Activated CD4-positive, alpha-beta T cell treated with anti-CD3 and anti-CD28 coated beads for 36 hours (primary cell): ENCODE measurements around the gene SARNP. TPM values are rescaled to one million over a fixed set of nuclear protein-coding genes. Genes with fewer than 3 reads are reported as not detected.
A peak's percentile ranks its signal among the peaks of the same experiment; 100 is the strongest.

Experiments
- ATAC-seq: fragments of 200-7000 bp; cut with Tn5 transposase; one replicate; pipeline ENCODE4 v1.10.0; 2021; ENCODE audit warnings: mild to moderate bottlenecking, moderate library complexity
- CTCF ChIA-PET: fragments of 350-600 bp; sonication (Branson Sonifier 250); formaldehyde crosslinking; loops from one replicate; lab custom pipeline; 2021; ENCODE audit warnings: antibody characterized with exemption; lab: Charles Lee
- POLR2A ChIA-PET: fragments of 350-600 bp; sonication (Branson Sonifier 250); formaldehyde crosslinking; loops from one replicate; lab custom pipeline; 2021; ENCODE audit warnings: antibody characterized with exemption, inconsistent platforms; lab: Charles Lee
- DNase-seq: peaks from one replicate; pipeline ENCODE4 v3.0.0-alpha.2; 2020
- H3K27ac Mint-ChIP-seq: one replicate; pipeline ENCODE4 v1.8.0; 2021; ENCODE audit warnings: mixed read lengths
- H3K27me3 Mint-ChIP-seq: one replicate; pipeline ENCODE4 v1.8.0; 2021; ENCODE audit warnings: mixed read lengths
- H3K36me3 Mint-ChIP-seq: one replicate; pipeline ENCODE4 v1.8.0; 2021; ENCODE audit warnings: low read depth, mixed read lengths
- H3K4me1 Mint-ChIP-seq: one replicate; pipeline ENCODE4 v1.8.0; 2021; ENCODE audit warnings: mixed read lengths
- H3K4me3 Mint-ChIP-seq: one replicate; pipeline ENCODE4 v1.8.0; 2021; ENCODE audit warnings: mild to moderate bottlenecking, moderate library complexity, mixed read lengths
- H3K9me3 Mint-ChIP-seq: one replicate; pipeline ENCODE4 v1.8.0; 2021; ENCODE audit warnings: low read depth, mixed read lengths
- intact Hi-C, 2 experiments: fragments of 100-400 bp; cut with DNase I in 1 of 2; cut with micrococcal nuclease in 1 of 2; formaldehyde crosslinking; loops; one replicate each; pipeline versions ENCODE4 v1.14.2 to v1.15.1; 2022 to 2024; cut with DNase I, micrococcal nuclease
- total RNA-seq, 2 experiments: library from RNA; stranded (reverse); gene quantifications; one replicate each; pipeline ENCODE4 v1.2.3, GENCODE V29; 2021

SARNP gene
- total RNA-seq, 2 experiments from 2014 or later: 111 to 114 TPM

DNA sequence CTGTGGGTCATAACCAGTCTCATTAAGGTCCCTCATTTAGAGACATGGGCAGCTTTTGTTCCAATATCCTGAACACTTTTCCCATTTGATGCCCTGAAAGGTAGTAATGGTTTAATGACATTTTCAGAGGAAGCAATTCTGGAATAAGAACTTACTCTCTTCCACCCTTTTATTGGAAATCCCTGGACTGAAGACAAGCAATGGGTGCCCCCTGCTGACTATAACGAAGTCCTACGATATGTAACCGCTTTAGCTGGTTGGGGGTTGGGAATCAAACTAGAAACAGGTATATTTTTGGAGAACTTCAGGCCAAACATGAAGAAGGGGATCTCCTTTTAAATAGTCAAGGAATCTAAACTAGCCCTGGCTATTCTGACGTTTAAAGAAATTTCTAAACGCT is 20.5 kb downstream of the SARNP start:
- Mint-ChIP-seq H3K36me3 (peaks cover 44% of the 10 kb centered on the region), H3K4me1 (peaks cover 8% of the 10 kb centered on the region), H3K9me3 (no peaks in the 10 kb centered on the region), H3K27me3 (no peaks in the 10 kb centered on the region), H3K27ac (no peak overlapping the region), H3K4me3 (no peak overlapping the region)
- intact Hi-C loops: loop anchor here (1.0 to 2.0 kb wide), 2 partner anchors 58 to 59 kb away; no protein-coding TSS in a partner anchor
- DNase-seq (peak; percentile 20), ATAC-seq (no peak)
- ChIA-PET POLR2A (no interaction called here), CTCF (interaction anchor here (1.0 to 6.6 kb wide), 10 partner anchors 7 to 63 kb away, joined by 3 to 53 read pairs (median 4); partner anchors contain the start of gene ORMDL2)

DNA sequence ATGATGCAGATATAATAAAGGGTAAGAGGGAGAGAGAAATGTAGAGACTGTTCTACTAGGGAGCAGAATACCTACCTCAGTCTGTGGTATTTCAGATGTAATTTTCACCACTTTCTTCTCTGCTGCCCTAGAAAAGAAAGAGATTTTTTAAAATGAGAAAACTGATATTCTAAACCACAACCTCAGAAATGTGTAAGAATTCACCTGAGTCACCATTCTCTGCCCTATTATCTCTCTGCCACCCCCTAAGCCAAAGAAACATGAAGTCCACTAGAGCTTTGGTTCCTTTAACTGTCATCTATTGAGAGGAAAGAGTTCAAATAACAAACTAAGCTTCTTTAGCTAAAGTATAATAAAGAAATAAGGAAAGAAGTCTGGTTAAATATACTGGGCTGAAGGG is 21.6 kb downstream of the SARNP start:
- no peak for DNase-seq
- H3K4me1 Mint-ChIP-seq: peaks cover 8% of the 10 kb centered on the region
- no peaks in the 10 kb centered on the region for H3K27me3 Mint-ChIP-seq
- H3K27ac Mint-ChIP-seq: peak overlapping the region; percentile 4
- intact Hi-C loops: loop anchor here in 1 of 2 experiments (2.0 kb wide), 1 partner anchor 57 kb away; no protein-coding TSS in a partner anchor
- H3K9me3 Mint-ChIP-seq: no peaks in the 10 kb centered on the region
- H3K4me3 Mint-ChIP-seq: no peak overlapping the region
- peaks cover 38% of the 10 kb centered on the region for H3K36me3 Mint-ChIP-seq
- ChIA-PET CTCF (interaction anchor here (0.5 to 6.6 kb wide), 12 partner anchors 8 to 233 kb away, joined by 3 to 53 read pairs (median 4); no protein-coding TSS in a partner anchor), POLR2A (interaction anchor here (0.6 kb wide), 1 partner anchor 1266 kb away, joined by 5 read pairs; no protein-coding TSS in a partner anchor)
- ATAC-seq: peak; percentile 47

DNA sequence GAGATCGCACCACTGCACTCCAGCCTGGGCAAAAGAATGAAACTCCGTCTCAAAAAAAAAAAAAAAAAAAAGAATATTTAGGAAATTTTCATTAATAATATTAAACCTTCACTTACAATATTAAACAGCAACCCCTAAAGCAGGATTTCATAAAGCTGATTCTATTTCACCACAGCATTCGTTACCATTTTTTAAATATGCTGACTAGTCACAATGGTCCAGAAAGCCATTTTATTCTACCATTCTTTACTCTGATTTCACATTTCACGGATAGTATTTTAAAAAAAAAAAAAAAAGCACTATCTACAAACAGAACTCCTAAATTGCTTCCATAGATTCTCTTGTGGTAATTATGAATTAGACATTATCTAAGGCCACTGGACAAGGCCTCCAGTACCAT is 27.6 kb downstream of the SARNP start:
- DNase-seq (no peak), ATAC-seq (no peak)
- intact Hi-C loops: no loop called here
- Mint-ChIP-seq H3K4me3 (no peak overlapping the region), H3K4me1 (no peaks in the 10 kb centered on the region), H3K27me3 (no peaks in the 10 kb centered on the region), H3K27ac (no peak overlapping the region), H3K36me3 (peaks cover 44% of the 10 kb centered on the region), H3K9me3 (no peaks in the 10 kb centered on the region)
- POLR2A ChIA-PET: no interaction called here
- CTCF ChIA-PET: interaction anchor here (1.6 kb wide), 1 partner anchor 51 kb away, joined by 3 read pairs; no protein-coding TSS in a partner anchor

DNA sequence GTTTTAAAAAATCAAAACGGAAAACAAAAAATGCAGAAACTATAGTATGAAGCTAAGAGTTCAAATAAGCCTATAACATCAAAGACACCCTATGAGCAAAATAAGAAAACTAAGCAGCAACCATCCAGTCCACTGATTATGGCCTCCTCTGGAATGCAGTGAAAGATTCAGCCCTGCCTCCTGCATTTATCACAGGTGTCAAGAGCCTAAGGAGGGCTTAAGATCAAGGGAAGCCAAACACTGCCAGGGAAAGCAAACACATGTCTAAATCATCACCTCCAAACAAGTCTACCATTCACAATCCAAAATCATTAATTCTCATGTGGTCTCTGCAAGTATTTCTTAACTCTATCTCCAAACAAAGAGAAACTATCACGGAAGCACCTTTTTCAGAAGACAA is 28.4 kb downstream of the SARNP start:
- intact Hi-C loops: no loop called here
- POLR2A ChIA-PET: interaction anchor here (0.6 to 0.7 kb wide), 2 partner anchors 18 to 133 kb away, joined by 3 read pairs; no protein-coding TSS in a partner anchor
- H3K4me1 Mint-ChIP-seq: no peaks in the 10 kb centered on the region

DNA sequence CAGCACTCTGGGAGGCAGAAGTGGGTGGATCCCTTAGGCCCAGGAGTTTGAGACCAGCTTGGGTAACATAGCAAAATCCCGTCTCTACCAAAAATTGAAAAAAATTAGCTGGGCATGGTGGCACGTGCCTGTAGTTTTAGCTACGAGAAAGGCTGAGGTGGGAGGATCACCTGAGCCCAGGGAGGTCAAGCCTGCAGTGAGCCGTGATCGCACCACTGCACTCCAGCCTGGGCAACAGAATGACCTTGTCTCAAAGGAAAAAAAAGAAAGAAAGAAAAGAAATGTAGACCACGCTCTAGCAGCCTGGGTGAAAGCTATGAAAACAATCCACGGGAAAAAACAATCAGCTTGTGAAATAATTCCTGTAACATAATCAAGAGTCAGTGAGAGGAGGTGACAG is 29.0 kb downstream of the SARNP start:
- POLR2A ChIA-PET: interaction anchor here (0.7 kb wide), 1 partner anchor 18 kb away, joined by 3 read pairs; no protein-coding TSS in a partner anchor
- Mint-ChIP-seq H3K27ac (no peak overlapping the region), H3K4me3 (no peak overlapping the region), H3K36me3 (peaks cover 50% of the 10 kb centered on the region), H3K27me3 (no peaks in the 10 kb centered on the region), H3K4me1 (no peaks in the 10 kb centered on the region), H3K9me3 (no peaks in the 10 kb centered on the region)
- DNase-seq: no peak
- intact Hi-C loops: no loop called here
- CTCF ChIA-PET: interaction anchor here (0.6 to 1.5 kb wide), 5 partner anchors 9 to 401 kb away, joined by 3 to 10 read pairs (median 4); partner anchors contain the start of gene SMARCC2
- no peak for ATAC-seq

More for the DNA sequence above, 28.4 kb downstream of the SARNP start:
- H3K27ac Mint-ChIP-seq: no peak overlapping the region
- no peak for DNase-seq
- CTCF ChIA-PET: interaction anchor here (0.6 to 1.5 kb wide), 3 partner anchors 10 to 401 kb away, joined by 3 to 10 read pairs (median 4); partner anchors contain the start of gene SMARCC2
- H3K27me3 Mint-ChIP-seq: no peaks in the 10 kb centered on the region
- peaks cover 44% of the 10 kb centered on the region for H3K36me3 Mint-ChIP-seq
- H3K4me3 Mint-ChIP-seq: no peak overlapping the region
- ATAC-seq: no peak
- H3K9me3 Mint-ChIP-seq: no peaks in the 10 kb centered on the region

DNA sequence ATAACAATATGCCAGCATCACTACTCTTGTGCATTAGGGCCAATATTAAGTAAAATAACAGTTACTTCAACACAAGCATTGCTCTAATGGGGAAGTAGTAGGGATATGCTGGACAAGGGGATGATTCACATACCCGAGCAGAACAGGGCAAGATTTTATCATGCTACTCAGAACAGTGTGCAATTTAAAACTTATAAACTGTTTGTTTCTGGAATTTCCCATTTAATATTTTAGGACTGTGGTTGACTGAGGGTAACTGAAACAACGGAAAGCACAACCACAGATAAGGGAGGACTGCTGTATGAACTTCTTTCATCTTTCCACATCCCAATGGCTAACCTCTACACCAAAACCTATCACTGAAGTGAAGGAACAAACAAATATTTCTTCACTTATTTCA is 36.8 kb downstream of the SARNP start:
- ATAC-seq (no peak), DNase-seq (no peak)
- Mint-ChIP-seq H3K9me3 (no peaks in the 10 kb centered on the region), H3K36me3 (peaks cover 50% of the 10 kb centered on the region), H3K4me1 (peaks cover 4% of the 10 kb centered on the region), H3K4me3 (no peak overlapping the region), H3K27me3 (no peaks in the 10 kb centered on the region), H3K27ac (no peak overlapping the region)
- ChIA-PET CTCF (interaction anchor here (0.8 to 1.2 kb wide), 4 partner anchors 9 to 43 kb away, joined by 3 read pairs; no protein-coding TSS in a partner anchor), POLR2A (no interaction called here)
- intact Hi-C loops: no loop called here

DNA sequence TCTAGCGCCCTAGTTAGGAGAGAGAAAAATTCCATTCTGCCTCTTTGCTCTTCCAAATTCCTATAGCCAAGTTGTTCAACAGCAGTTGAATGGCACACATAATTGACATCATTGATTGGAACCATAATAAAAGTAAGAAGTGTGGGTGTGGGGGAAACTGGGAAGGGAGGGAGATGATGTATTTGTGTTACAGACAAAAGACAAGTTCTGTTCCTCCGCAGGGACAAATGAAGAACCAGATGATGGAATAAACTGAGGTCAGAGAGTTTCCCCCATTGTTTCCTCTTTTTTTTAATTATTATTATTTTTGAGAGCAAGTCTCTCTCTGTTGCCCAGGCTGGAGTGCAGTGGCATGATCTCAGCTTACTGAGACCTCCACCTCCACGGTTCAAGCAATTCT is 39.7 kb downstream of the SARNP start:
- Mint-ChIP-seq H3K27ac (no peak overlapping the region), H3K36me3 (peaks cover 40% of the 10 kb centered on the region), H3K9me3 (no peaks in the 10 kb centered on the region), H3K27me3 (no peaks in the 10 kb centered on the region), H3K4me3 (no peak overlapping the region), H3K4me1 (peaks cover 8% of the 10 kb centered on the region)
- CTCF ChIA-PET: interaction anchor here (0.6 to 1.2 kb wide), 3 partner anchors 11 to 89 kb away, joined by 3 to 5 read pairs (median 4); no protein-coding TSS in a partner anchor
- ATAC-seq (no peak), DNase-seq (no peak)
- POLR2A ChIA-PET: interaction anchor here (0.7 kb wide), 1 partner anchor 51 kb away, joined by 3 read pairs; the partner anchor contains the start of gene DNAJC14
- intact Hi-C loops: no loop called here

DNA sequence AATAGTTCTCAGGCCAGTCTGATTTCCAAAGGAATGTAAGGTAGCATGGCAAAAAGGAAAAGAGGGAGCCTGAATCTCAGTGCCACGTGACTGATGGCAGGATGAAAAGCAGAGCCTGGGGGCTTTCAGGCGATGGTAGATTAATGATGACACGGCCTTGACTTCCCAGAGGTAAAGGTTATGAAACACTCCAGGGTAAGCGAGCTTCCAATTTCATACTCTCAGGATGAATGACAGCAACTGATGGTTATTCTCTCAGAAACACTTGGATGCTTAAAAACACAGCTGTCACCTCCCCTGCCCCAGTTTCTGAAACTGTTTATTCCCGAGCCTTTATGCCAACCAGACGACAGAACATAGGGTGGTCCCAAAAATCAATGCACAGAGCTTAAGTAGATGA is 45.8 kb downstream of the SARNP start:
- no peak for DNase-seq
- peaks cover 12% of the 10 kb centered on the region for H3K4me1 Mint-ChIP-seq
- ATAC-seq: no peak
- intact Hi-C loops: no loop called here
- peaks cover 30% of the 10 kb centered on the region for H3K36me3 Mint-ChIP-seq
- no peaks in the 10 kb centered on the region for H3K9me3 Mint-ChIP-seq
- POLR2A ChIA-PET: no interaction called here
- no peaks in the 10 kb centered on the region for H3K27me3 Mint-ChIP-seq
- peak overlapping the region; percentile 1 for H3K27ac Mint-ChIP-seq
- CTCF ChIA-PET: interaction anchor here (0.5 to 2.2 kb wide), 5 partner anchors 10 to 114 kb away, joined by 3 to 15 read pairs (median 3); partner anchors contain the start of genes ORMDL2 and SARNP
- H3K4me3 Mint-ChIP-seq: no peak overlapping the region

DNA sequence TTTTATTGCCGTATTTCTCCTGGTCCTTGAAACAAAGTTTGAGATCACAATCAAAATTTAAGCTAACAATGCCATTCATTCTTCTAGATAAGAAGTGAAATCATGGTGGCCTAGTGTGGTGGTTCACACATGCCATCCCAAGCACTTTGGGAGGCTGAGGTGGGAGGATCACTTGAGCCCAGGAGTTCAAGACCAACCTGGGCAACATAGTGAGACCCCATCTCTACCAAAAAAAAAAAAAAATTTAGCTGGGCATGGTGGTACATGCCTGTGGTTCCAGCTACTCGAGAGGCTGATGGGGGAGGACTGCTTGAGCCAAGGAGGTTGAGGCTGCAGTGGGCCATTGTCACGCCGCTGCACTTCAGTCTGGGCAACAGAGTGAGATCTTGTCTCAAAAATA is 50.4 kb downstream of the SARNP start:
- peaks cover 6% of the 10 kb centered on the region for H3K4me1 Mint-ChIP-seq
- peak overlapping the region; percentile 24 for H3K27ac Mint-ChIP-seq
- no peaks in the 10 kb centered on the region for H3K9me3 Mint-ChIP-seq
- no peak overlapping the region for H3K4me3 Mint-ChIP-seq
- H3K36me3 Mint-ChIP-seq: peaks cover 18% of the 10 kb centered on the region
- ChIA-PET CTCF (interaction anchor here (0.5 to 1.2 kb wide), 5 partner anchors 11 to 56 kb away, joined by 3 to 4 read pairs (median 3); no protein-coding TSS in a partner anchor), POLR2A (no interaction called here)
- intact Hi-C loops: no loop called here
- DNase-seq: no peak
- no peak for ATAC-seq
- H3K27me3 Mint-ChIP-seq: no peaks in the 10 kb centered on the region

DNA sequence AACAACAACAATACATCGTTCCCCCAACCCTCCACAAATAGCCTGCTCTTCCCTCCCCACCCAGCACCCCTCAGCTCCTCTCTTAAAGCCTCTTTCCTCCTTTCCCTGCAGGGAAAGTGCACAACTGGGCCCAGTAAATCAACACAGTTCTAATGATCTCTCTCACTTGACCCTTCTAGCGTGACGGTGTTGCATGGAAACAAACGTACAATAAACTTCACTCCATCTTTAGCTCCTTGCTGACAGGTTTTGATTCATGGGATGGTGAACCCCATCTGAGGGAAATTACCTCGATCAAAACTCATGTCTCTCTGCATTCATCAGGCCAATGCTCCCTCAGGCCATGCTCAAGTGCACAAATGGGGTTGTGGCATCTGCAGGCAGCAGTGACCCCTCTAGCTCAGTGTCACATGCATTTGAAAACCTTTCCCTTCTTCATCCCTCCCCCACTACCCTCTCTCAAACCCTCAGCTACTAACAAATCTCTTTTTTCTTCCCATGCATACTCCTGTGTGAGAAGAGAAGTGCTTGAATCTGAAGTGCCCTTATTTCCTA is 51.7 kb downstream of the SARNP start:
- Mint-ChIP-seq H3K4me3 (no peak overlapping the region), H3K27ac (peak overlapping the region; percentile 6), H3K27me3 (no peaks in the 10 kb centered on the region), H3K4me1 (peaks cover 12% of the 10 kb centered on the region), H3K36me3 (peaks cover 16% of the 10 kb centered on the region), H3K9me3 (no peaks in the 10 kb centered on the region)
- DNase-seq (no peak), ATAC-seq (no peak)
- ChIA-PET POLR2A (no interaction called here), CTCF (interaction anchor here (0.6 to 1.2 kb wide), 3 partner anchors 24 to 170 kb away, joined by 3 read pairs; no protein-coding TSS in a partner anchor)
- intact Hi-C loops: no loop called here

DNA sequence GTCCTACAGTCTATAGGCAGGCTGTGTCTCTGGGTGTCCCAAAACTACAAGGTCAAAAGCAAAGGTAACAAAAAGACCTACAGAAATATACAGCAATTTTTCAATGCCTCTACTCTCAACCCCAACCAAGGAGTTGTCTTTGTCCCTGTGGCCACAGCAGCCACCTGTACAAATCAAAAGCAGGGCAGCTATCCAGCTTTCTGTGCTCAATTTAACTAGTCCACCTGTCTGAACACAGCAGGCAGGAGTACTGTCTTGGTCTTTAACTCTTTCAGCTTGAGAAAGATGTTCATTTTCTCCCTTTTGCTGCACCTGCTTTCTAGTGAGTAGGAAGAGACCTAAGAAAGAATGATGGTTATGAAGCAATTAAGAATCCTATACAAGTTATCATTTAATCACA is 54.9 kb downstream of the SARNP start:
- no peaks in the 10 kb centered on the region for H3K9me3 Mint-ChIP-seq
- POLR2A ChIA-PET: no interaction called here
- peaks cover 16% of the 10 kb centered on the region for H3K4me1 Mint-ChIP-seq
- ATAC-seq (no peak), DNase-seq (no peak)
- no peak overlapping the region for H3K27ac Mint-ChIP-seq
- CTCF ChIA-PET: interaction anchor here (0.7 to 2.0 kb wide), 4 partner anchors 23 to 233 kb away, joined by 3 to 6 read pairs (median 4); no protein-coding TSS in a partner anchor
- H3K27me3 Mint-ChIP-seq: no peaks in the 10 kb centered on the region
- intact Hi-C loops: no loop called here
- H3K4me3 Mint-ChIP-seq: no peak overlapping the region
- H3K36me3 Mint-ChIP-seq: peaks cover 34% of the 10 kb centered on the region
